Measurements from ENCODE around the gene ATF6B.

The ATF6B gene

DNA sequence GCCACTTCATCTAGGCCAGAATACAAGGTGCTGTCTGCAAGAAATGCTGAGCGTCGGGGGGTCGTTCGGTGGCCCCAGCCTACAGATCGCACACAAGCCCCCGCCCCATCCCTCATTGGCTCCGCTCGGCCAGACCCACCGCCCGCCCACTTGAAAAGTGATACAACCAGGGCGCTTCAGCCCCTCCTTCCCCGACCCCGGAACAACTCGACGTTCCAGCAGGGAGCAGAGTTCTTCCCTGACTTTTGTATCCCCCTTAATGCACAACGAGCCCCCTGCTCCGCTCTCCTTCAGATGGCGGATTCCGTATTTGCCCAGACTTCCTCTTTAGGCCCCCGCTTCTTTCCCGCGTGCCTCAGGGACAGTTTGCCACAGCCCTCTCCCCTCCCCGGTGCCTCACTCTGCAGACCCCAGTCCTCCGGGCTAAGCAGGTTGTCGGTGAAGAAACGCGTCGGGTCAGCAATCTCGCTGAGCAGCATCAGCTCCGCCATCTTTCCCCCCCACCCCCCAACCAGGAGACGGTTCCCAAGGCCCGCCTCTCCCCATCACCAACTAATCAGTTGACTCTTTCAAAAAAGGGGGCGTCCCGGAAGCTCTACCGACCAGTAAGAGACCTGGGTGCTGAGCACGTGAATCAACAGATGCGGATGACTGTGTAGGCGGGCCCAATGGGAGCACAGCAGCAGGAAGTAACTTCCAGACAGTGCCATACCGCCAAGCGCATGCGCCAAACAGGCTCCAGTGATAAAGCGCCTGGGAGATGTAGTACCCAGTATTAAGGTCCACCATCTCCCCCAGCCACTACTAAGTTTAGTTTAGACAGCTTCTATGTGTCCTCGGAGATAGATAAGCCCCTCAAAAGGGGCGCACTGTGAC is at the start of gene ATF6B:
TSS of gene ATF6B (minus strand) at position 530 of the 876 bp plus-strand sequence. CDS start at position 491, 39 bp downstream.
- peak; percentile 99 for DNase-seq (ENCODE audit: low read depth, low spot score)

DNA sequence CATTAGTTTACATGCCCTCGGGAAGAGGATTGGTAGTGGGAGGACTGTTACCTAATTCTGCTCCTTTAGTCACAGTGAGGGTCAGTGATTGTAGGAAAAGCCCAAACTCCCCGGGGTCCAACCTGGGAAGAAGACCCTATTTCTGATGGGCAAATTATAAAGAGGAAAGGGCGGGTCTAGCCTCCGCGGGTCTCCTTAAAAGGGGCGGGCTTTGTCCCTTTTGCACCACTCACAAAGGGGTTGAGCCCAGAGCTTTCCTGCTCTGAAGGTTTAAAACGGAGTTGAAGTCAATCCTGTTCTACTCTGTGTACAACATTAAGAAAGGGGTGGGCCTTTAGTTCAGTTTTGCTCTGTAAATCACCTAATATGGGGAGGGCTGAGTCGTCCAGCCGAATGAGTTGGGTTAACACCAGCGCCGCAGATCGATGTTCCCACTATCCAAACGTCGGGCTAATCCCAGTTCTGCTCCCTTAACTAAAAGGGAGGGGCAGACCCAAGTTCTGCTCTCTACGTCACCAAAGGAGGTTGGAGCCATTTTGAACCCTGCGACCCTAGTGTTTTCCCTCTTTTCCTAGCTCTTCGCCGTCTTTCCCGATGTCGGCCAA is 49.2 kb upstream of the ATF6B start:
- DNase-seq (ENCODE audit: low read depth, low spot score), result no peak

DNA sequence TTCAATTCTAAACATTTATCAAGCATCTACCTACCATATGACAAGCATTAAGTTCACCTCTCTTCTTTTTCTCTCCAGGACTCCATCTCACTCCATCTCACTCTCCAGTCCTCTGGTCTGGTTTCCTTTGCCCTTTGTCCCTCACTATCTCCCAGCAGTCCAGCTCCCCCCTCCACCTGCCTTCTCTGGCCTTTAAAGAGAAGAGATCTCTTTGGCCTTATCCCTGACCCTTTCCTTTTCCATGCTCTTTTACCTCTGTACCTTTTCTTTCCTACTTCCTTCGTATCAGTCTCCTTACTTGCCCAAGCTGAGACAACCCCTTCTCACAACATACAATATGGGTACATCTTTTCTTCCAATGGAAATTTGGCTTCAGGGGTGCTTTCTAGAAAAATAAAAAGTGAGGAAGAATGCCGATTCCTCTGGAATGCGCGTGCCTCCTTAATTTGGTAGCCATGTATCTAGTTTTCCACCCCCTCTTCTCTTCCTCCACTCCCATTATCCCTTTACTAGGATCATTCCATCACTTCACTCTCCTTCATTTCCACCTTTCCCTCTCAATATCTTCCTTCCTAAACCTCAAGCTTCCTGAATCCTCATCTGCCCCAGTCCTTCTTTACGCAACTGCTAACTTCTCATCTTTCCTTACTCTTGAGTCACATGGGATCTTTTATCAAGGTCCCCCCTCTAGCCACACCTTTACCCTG is 48.6 kb upstream of the ATF6B start:
- DNase-seq (ENCODE audit: low read depth, low spot score), result no peak

GRCh38 chr6:32175711-32176475 is 47.8 kb upstream of the ATF6B start, which contains the start of gene AGPAT1:
AGPAT1 (minus strand) TSS chr6:32176084; CDS start chr6:32171496, 4,588 bp downstream.
- DNase-seq (ENCODE audit: low read depth, low spot score), result peak; percentile 90

DNA sequence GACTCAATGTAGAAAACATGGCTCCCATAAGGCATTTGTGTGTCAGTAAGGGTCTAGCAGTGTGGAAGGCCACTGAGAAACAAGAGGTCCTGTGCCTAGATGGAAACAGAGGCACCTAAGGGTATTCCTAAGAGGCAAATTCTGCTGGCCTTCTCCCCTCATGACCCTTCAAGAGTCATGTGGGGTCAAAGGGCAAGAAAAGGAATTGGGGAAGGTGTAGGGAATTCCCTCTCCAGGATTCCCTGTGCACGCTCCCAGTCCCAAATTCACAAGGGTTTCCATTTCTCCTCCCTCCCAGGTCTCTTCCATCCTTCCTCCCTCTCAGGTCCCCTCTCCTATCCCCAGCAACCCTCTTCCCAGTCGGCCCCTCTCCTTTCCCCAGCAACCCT is 47.3 kb upstream of the ATF6B start:
- no peak for DNase-seq (ENCODE audit: low read depth, low spot score)

- no peak for DNase-seq (ENCODE audit: low read depth, low spot score)
Observed at GRCh38 chr6:32174416-32174815, 46.4 kb upstream of the ATF6B start.

DNA sequence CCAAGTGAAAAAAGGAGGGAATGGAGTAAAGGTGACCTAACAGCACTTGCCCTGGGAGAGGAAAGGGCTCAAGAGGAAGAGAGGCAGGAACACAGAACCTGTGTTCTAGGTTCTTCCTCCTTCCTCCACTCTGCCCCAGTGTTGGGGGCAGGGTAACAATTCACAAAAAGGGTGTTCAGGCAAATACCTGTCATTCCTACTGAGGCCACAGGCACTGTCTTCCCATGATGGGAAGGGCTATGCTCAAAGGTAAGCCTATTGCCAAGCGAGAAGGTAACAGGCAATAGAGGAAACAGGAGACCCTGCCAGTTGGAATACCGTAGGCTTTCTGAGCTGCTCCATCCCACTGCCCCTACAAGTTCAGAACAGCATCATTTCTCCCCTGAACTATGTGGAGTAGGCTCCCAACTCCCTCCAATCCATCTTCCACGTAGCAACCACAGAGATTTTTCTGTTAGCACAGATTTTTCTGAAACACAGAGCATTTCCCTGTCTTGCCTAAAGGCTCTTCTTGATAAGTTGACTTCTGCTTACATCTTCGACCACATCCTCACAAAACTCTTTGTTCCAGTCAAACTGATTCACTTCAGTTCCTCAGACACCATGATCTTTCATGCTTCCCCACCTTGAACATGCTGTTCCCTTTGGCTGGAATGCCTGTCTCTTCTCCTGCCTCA is 45.1 kb upstream of the ATF6B start:
- DNase-seq (ENCODE audit: low read depth, low spot score), result no peak

DNA sequence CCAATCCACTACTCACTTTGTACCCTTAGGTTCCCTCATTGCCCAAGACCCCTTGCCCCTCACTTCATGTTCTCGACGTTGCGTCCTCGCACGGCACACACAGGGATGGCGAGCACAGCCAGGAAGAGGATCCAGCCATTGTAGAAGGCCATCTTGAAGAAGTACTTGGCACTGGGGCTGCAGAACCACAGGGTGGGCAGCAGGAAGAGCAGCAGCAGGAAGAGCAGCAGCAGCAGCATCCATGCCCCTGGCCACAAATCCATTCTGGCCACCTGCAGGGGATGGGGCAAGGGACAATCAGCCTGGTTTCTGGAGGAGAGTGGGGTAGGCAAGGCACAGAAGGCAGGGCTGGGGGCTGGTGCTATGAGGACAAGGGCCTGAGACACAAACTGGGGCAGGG is 43.2 kb upstream of the ATF6B start:
- DNase-seq (ENCODE audit: low read depth, low spot score), result no peak

- DNase-seq (ENCODE audit: low read depth, low spot score), result no peak
Observed at GRCh38 chr6:32170294-32170693, 42.2 kb upstream of the ATF6B start.

GRCh38 chr6:32168807-32169591 is 41.0 kb upstream of the ATF6B start:
- DNase-seq (ENCODE audit: low read depth, low spot score), result no peak

- no peak for DNase-seq (ENCODE audit: low read depth, low spot score)
Observed at GRCh38 chr6:32168350-32168749, 40.3 kb upstream of the ATF6B start.

- DNase-seq (ENCODE audit: low read depth, low spot score), result no peak
Observed at GRCh38 chr6:32167761-32168262, 39.8 kb upstream of the ATF6B start.

GRCh38 chr6:32167154-32167760 is 39.2 kb upstream of the ATF6B start:
- DNase-seq (ENCODE audit: low read depth, low spot score), result no peak

GRCh38 chr6:32166411-32167061 is 38.5 kb upstream of the ATF6B start:
- DNase-seq (ENCODE audit: low read depth, low spot score), result no peak

DNA sequence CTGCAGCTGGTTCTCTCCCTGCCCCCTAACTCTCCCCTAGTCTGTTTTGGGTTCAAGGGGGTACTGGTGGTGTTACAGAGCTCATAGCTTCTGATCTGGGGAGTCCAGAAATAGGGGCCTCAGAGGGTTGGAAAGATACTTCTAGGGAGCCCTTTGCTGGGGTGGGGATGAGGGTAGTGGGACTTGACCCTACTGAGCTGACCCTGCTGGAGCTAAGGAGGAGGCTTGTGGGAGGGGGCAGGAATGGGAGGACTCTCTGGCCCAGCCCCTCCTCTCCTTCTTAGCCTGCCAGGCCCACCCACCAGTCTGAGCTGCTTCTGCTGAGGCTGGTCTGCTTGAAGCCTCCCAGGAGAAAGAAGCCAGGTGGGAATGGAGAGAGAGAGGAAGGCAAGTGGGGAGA is 36.2 kb upstream of the ATF6B start, which contains the start of gene EGFL8:
TSS of gene EGFL8 (plus strand) at position 301 of the 400 bp plus-strand sequence. CDS start 1,571 bp downstream, outside the sequence.
- DNase-seq (ENCODE audit: low read depth, low spot score), result no peak

GRCh38 chr6:32163559-32164258 is 35.7 kb upstream of the ATF6B start:
- no peak for DNase-seq (ENCODE audit: low read depth, low spot score)

DNA sequence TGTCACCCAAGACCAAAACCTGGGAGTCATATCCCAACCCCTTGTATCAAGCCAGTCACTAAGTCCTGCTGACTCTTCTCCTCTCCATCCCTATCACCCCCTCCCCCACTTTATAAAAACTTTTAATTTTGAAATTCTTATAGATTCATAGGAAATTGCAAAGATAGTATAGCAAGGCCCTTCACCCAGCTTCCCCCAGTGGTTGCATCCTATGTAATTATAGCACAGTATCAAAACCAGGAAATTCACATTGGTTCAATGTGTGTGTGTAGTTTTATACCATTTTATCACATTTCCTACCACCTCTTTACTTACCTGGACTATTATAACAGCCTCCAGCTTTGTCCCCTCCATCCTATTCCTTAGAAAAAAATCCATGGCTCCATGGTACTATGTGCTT is 30.0 kb upstream of the ATF6B start:
- DNase-seq (ENCODE audit: low read depth, low spot score), result no peak

DNA sequence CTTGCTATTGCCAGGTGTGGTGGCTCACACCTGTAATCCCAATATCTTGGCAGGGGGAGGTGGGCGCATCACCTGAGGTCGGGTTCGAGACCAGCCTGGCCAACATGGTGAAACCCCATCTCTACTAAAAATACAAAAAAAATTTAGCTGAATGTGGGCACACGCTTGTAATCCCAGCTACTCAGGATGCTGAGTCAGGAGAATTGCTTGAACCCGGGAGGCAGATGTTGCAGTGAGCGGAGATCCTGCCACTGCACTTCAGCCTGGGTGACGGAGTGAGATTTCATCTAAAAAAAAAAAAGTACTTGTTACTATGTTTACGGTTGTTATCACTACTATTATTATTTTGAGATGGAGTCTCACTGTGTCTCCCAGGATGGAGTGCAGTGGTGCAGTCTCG is 28.8 kb upstream of the ATF6B start:
- no peak for DNase-seq (ENCODE audit: low read depth, low spot score)
